Measurements from ENCODE around the gene ROS1.
"Not testable (repeated sequence)": the region's sequence is repeated elsewhere in the genome, so short reads cannot be mapped to it uniquely, and the experiment has no call there.

ROS1 gene

GRCh38 chr6:117265410-117266256, 160.1 kb downstream of the ROS1 start, which contains the start of gene VGLL2:
Gene VGLL2 (plus strand): TSS chr6:117265558. CDS start chr6:117265764, 206 bp downstream.
- no peak within 1 kb of the TSS for H3K4me3 ChIP-seq (ENCODE audit: low read depth, low read length)
- TF ChIP-seq, protein P1, sequence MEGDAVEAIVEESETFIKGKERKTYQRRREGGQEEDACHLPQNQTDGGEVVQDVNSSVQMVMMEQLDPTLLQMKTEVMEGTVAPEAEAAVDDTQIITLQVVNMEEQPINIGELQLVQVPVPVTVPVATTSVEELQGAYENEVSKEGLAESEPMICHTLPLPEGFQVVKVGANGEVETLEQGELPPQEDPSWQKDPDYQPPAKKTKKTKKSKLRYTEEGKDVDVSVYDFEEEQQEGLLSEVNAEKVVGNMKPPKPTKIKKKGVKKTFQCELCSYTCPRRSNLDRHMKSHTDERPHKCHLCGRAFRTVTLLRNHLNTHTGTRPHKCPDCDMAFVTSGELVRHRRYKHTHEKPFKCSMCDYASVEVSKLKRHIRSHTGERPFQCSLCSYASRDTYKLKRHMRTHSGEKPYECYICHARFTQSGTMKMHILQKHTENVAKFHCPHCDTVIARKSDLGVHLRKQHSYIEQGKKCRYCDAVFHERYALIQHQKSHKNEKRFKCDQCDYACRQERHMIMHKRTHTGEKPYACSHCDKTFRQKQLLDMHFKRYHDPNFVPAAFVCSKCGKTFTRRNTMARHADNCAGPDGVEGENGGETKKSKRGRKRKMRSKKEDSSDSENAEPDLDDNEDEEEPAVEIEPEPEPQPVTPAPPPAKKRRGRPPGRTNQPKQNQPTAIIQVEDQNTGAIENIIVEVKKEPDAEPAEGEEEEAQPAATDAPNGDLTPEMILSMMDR (IDR thresholded peaks at IDR 0.05; ENCODE audit: borderline replicate concordance, insufficient read depth, low read depth, low read length): no peak

DNA sequence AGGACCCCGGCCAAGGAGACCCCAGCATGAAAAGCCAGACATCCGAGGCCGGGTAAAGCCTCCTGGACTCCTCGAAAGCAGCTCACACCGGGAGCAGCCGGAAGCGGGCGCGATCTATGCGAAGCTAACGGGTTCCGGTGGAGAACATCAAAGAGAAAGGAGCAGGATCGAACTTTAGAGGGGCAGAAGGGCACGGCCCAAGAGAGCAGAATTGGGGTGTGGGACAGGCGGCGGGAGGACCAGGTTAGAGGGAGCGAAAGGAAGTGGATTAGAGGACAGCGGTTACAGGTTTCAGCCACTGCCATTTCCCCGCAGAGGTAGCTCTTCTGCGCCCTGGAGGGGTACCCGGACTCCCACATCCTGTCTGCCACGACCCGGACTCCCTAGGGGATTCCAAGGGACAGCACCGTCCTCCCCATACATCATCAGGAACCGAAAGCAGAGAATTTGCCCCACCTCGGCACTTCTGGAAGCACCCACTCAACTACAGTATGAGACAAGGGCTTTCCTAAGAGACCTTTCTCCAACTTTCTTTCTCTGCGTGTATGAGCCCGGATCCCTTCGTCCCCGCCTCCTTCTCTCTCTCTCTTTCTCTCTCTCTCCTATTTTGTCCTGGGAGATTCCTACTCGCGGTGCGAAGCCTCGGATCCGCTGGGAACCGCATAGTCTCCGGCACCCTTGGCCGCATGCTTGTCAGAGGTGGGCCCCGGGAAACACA, 160.9 kb downstream of the ROS1 start:
- no peak overlapping the region for H3K4me3 ChIP-seq (ENCODE audit: low read depth, low read length)

GRCh38 chr6:117264369-117264691, 161.4 kb downstream of the ROS1 start:
- TF ChIP-seq, protein P1 (IDR thresholded peaks at IDR 0.05; ENCODE audit: borderline replicate concordance, insufficient read depth, low read depth, low read length): no peak
- H3K4me3 ChIP-seq (ENCODE audit: low read depth, low read length): no peak overlapping the region

More for the DNA sequence above, 160.9 kb downstream of the ROS1 start:
- TF ChIP-seq, protein P1 (IDR thresholded peaks at IDR 0.05; ENCODE audit: borderline replicate concordance, insufficient read depth, low read depth, low read length): no peak

DNA sequence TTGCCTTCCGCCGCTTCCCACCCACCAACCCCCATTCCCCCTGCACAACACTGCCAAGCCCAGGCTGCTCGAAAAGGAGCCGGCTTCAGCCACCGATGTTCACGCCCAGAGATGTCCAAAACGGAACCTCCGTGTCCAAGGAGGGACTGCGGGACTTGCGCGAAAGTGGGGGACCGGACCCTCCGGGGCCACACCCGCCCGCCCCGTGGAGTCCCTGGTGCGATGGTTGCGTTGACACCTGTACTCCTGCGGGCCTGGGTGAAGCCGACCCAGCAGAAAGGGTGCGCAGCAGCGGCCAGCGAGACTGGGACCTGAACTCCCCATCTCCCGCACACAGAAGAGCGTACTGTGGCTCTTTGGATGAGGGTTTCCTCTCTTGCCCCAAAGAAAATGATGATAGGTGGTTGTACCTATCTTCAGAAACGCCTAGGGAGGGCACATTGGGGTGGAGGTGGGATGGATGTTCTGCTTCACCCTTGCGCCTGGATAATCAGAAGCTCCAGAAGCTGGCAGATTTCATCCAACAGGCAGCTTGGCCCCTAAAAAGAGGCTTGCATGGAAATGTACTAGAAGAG, 162.3 kb downstream of the ROS1 start:
- TF ChIP-seq, protein P1 (IDR thresholded peaks at IDR 0.05; ENCODE audit: borderline replicate concordance, insufficient read depth, low read depth, low read length): no peak
- H3K4me3 ChIP-seq (ENCODE audit: low read depth, low read length): no peak overlapping the region

DNA sequence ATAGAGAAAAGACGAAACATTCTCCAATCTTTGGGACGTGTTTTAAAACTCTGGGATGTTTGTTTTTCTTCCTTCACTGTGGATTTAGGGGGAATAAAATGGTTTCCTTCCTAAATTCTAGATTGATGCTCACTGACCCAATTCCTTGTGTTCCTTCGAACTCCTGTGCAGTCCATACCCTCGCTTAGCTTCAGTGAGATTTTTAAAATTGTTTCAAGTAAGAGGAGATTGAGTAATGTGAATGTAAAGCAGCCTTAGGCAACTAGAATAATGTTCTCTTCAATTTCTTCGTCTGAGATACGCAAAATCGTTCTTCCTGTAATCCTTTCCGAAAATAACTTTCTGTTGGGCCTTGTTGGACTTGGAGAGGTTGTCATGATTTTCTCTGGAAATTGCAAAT, 162.9 kb downstream of the ROS1 start:
- TF ChIP-seq, protein P1 (IDR thresholded peaks at IDR 0.05; ENCODE audit: borderline replicate concordance, insufficient read depth, low read depth, low read length): no peak

DNA sequence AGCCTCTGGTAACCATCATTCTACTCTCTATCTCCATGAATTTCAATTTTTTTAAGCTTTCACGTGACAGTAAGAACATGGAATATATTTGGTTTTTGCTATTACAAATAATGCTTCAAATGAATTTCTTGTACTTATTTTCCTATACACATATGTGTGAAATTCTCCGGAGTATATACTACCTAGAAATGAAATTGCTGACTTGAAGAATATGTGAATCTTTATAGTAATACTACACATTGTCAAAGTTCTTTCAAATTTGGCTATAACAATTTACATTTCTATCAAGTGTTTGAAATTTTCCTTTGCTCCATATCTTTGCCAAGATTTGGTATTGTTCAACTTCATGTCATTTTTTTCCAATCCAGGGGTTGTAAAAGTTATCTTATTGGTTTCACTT, 172.0 kb downstream of the ROS1 start:
- TF ChIP-seq, protein P1 (IDR thresholded peaks at IDR 0.05; ENCODE audit: borderline replicate concordance, insufficient read depth, low read depth, low read length): no peak
- no peak overlapping the region for H3K4me3 ChIP-seq (ENCODE audit: low read depth, low read length)

More for the DNA sequence above, 162.9 kb downstream of the ROS1 start:
- H3K4me3 ChIP-seq (ENCODE audit: low read depth, low read length): no peak overlapping the region

DNA sequence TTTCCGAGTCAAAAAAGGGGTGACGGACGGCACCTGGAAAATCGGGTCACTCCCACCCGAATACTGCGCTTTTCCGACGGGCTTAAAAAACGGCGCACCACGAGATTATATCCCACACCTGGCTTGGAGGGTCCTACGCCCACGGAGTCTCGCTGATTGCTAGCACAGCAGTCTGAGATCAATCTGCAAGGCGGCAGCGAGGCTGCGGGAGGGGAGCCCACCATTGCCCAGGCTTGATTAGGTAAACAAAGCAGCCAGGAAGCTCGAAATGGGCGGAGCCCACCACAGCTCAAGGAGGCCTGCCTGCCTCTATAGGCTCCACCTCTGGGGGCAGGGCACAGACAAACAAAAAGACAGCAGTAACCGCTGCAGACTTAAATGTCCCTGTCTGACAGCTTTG, 180.8 kb downstream of the ROS1 start:
- not testable (repeated sequence) for H3K4me3 ChIP-seq (ENCODE audit: low read depth, low read length)

GRCh38 chr6:117244571-117244970, 181.2 kb downstream of the ROS1 start:
- H3K4me3 ChIP-seq (ENCODE audit: low read depth, low read length): not testable (repeated sequence)

All from GM12875 (cell line).